HG02571 (cell line): ENCODE results near the gene GDF11.

Experiments used
- ATAC-seq: cut with Tn5 transposase; IDR thresholded peaks from one replicate; pipeline ENCODE4 v1.9.1; 2021; ENCODE audit warnings: mild to moderate bottlenecking, moderate library complexity; ENCODE audit not compliant: unreplicated experiment

GDF11 gene

GRCh38 chr12:55706568-55707218 lies 36.2 kb upstream of the GDF11 start:
- ATAC-seq = no peak

DNA sequence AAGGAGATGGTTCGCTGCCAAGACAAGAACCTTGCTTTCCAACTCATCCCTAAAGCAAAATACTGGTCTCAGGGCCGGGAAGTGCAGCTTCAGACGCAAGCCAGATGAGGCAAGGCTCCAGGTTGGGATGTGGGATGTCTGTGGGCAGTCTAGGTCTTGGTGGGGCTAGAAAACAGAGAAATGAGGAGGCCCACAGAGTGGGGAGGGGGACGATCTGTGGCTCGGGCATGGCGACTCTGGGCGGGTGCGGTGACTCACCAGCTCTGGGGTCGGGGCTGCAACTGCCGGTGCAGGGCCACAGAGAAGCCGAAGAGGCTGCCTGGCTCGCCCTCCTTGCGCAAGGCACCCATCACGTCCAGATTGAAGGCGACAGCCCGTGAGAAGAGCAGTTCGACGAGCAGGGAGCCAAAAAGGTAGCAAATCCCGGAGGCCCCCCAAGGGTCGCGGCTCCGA lies 35.7 kb upstream of the GDF11 start:
- no peak for ATAC-seq

- ATAC-seq = peak; percentile 76
Measured at GRCh38 chr12:55707841-55708694, 34.9 kb upstream of the GDF11 start, which contains the start of gene ITGA7. TSS of gene ITGA7 (minus strand) at chr12:55707904. CDS start at chr12:55707682, 222 bp downstream.

DNA sequence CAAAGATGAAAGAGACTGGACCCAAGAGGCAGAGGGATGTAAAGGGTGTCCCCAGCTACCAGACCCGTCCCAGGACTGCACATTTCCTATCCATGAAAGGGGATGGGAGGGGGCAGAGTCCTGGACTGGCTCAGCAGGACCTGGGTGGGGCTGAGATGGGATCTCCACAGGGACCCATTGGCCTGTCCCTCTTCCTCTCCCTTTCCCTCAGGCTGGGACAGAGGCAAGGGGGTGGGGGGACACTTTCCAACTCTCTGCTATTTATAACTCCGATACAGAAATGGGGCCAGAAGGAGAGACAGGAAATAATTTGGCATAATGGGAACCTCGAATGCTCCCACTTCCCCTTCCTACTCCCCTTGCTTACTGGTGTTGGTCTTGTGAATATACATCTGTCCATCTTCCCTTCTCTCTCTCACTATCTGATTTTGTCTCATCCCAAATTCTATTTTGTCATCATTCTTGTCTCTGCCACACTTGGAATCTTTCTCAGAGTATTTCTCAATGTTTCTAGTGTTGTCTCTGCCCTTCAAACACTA lies 34.2 kb upstream of the GDF11 start:
- ATAC-seq = no peak

DNA sequence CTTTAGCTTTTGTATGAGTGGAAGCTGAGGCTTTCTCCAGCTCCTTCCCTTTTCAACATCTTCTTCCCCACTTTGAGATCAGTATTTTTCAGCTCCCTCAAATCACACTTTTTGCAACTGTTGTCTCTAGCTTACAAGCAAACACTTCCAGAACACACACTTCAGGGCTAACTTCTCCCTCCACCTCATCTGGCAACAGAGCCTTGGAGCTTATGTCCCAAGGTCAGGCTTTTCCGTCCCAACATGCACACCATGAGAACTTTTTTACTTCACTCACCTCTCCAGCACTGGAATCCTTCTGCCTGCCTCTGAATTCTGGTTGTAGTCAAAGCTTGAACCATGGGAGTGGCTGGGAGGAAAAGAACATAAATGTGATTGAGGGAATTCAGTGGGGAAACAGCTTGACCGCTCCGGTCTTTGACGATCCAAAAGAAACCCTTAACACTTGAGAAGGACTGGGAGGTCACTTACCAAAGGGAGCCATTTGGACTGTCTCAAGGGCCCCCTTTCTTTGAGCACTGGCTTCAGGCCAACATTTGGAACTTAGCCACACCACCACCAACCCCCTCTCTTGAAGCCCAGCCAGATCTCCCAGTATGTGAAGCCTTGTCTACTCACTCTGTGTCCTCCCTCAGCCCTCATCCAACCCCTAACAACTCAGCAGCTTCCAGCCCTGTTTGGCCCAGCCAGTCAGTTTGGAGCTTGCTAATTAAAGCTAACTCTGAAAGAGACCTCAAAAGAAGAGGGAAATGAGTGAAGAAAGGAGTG lies 31.0 kb upstream of the GDF11 start:
- ATAC-seq = no peak

- no peak for ATAC-seq
Measured at GRCh38 chr12:55712700-55713415, 30.1 kb upstream of the GDF11 start.

- no peak for ATAC-seq
Measured at GRCh38 chr12:55713721-55714120, 29.2 kb upstream of the GDF11 start.

DNA sequence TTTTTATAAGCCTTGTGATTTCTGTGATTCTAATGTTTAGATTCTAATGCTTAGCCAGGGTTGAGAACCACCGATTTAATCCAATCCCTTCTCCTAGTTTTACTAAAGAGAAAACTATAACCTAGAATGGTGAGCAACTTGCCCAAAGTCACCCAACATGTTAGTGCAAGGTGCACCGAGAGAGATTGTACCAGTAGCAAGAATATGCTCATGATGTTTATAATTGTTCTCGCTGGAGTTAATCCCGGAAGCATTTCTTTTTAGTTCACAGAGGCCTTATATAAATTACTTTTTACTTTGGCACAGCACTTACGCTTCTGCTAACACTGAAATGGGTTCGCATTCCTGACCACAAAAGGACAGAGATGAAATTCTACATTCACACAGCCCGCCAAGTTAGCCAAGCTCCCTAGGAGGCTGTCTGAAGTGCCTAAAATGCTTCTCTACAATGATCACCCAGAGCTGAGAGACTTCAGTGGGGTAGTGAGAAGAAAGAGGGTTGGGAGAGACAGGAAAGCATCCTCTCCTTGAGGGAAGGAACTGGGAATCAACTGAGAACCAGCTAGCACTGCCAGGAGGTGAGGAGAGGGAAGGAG lies 27.7 kb upstream of the GDF11 start:
- ATAC-seq = no peak

- ATAC-seq = peak; percentile 93
Measured at GRCh38 chr12:55715833-55716581, 26.9 kb upstream of the GDF11 start, which contains the start of gene BLOC1S1. TSS of gene BLOC1S1 (plus strand) at chr12:55716046. CDS start at chr12:55716052, 6 bp downstream.

GRCh38 chr12:55716582-55716957 lies 26.4 kb upstream of the GDF11 start:
- peak; percentile 18 for ATAC-seq

- no peak for ATAC-seq
Measured at GRCh38 chr12:55717011-55718007, 25.6 kb upstream of the GDF11 start.

DNA sequence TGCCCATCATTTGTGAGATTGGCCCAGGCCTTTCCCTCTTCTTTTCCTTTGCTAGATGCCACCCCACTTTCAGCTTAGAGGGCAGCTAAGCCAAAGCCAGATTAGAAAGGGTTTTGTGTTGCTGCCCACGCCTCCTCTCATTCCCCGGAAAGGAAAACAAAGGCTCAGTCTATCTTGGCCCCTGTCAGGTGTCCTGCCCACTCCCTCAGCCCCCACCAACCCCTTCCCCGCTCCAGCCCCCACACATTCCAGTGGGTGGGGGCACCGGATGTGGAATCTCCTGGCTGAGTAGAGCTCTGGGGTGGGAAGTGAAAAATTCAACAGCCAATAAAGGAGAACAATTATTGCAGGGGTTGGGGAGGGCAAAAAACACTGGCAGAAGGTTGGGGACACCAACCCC lies 24.9 kb upstream of the GDF11 start:
- ATAC-seq = no peak

GRCh38 chr12:55718624-55719275 lies 24.2 kb upstream of the GDF11 start:
- no peak for ATAC-seq

- ATAC-seq = no peak
Measured at GRCh38 chr12:55719371-55719770, 23.6 kb upstream of the GDF11 start.

DNA sequence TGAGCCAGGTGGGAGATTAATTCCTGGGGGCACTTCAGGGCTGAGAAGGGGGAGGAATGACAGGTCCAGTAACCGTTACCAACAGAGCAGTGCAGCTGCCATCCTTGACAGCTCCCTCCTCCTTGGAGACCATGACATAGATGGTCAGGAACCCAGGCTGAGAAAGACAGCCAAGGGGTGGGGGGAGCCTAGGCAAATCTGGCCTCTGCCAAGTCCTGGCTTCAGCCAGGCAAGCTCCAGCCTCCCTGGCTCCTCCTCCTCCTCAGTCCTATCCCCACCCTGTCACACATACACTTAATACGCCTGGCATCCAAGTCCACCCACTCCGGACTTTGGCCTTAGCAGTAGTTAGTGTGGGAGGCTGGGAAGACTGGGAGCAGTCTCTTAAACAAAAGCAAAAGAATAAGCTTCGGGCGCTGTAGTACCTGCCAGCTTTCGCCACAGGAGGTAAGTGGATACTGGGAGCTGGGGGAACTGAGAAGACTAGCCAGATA lies 22.8 kb upstream of the GDF11 start, which contains the start of gene RDH5:
Gene RDH5, plus strand, starts transcription at position 323 of the 494 bp plus-strand sequence. CDS start 792 bp downstream, outside the sequence.
- no peak for ATAC-seq

DNA sequence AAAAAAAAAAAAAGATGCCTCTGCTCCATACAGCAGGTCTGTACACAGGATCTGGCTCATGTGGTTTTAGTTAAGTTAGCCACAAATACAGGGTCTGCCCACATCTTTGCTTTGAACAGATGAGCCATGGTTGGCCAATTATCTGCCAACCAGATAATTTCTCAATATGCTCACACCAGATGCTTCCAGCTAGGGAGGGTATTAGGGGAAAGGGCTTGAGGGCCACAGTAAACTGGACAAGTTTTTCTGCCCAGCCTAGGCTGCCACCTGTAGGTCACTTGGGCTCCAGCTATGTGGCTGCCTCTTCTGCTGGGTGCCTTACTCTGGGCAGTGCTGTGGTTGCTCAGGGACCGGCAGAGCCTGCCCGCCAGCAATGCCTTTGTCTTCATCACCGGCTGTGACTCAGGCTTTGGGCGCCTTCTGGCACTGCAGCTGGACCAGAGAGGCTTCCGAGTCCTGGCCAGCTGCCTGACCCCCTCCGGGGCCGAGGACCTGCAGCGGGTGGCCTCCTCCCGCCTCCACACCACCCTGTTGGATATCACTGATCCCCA lies 22.0 kb upstream of the GDF11 start:
- no peak for ATAC-seq
